NOMO-1 treated with dmso at 0.1 percent for 144 hours (cell line): ENCODE data around the gene TRABD2B.

Source experiments
- DNase-seq: peaks from one replicate; lab custom pipeline; 2025; ENCODE audit not compliant: unreplicated experiment; lab: John Stamatoyannopoulos, UW

Gene TRABD2B

DNA sequence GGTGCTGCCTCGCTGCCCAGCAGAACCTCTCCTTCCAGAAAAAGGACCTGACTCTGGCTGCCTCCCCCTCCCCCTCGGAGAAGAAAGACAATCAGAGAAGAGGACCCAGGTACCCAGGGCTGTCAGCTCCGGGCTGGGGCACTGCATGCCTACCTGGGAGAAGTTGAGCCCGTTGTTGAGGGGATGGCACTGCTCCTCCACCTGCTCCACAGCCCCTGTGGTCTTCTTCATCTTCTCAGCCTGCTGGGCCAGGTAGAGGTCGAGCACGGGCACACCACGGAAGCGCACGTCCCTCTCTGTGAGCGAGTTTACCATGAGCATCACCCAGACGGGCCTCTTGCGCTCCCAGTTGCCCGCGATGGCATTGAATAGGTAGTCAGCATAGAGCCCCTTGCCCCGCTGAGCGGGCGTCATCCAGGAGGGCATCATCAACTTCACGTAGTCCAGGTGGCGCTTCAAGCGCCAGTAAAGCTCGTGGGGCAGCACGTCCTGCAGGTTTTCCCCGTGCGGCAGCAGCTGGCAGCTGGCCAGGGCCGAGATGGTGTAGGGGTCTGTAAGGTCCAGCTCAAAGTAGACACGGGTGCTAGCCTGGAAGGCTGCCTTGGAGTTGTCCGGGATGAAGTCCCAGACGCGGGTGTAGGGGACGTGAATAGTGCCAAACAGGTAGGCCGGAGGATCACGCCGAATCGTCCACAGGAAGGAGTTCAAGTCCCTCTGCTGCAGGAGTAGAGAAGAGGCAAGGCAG lies 3.1 kb downstream of the TRABD2B start:
- no peak for DNase-seq

DNA sequence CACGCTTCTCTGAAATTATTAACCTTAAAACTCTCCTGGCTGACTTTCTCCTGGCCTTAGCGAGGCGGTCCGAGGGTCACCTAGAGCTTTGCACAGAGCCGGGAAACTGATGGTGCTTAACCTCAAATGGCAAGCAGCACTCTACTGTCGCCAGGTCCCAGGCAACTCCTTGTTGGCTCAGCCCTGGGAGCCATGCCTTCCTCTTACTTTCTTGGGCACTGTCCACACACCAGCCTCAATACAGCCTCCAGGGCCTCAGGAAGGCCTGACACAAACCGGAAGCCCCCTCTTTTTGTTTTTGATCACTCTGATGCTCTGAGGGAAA lies 3.8 kb downstream of the TRABD2B start:
- DNase-seq, result no peak

DNA sequence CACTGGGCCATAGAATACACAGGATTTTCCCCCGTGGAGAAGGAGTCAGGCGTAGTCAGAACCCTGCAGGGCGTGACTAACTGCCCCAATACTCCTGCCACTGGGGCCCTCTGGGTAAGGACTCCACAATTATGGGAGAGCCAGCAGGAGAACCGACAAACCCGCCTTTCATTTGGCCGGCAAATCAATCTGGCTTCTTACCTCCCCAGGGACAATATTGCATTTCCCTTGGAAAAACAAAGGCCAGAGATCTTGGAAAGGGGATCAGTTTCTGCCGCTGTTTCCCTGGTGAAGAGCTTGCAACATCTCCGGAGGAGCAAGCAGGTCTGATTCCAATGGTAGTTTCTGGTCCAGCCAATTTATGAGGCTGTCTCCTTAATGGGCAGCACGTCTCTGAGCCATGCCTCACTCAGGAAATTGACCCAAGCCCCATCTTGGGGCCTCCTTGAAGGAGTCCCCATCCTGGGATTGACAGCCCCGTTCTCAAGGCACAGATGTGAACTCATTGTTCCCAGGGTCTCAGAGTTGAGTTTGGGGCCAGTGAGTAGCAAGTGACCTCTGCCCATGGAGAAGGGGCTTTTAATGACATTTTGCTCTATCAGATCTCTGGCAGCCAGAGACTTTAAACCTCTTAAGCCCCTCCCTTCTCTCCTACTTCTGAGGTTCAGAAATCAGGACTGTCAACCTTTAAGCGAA lies 4.3 kb downstream of the TRABD2B start:
- DNase-seq, result no peak

DNA sequence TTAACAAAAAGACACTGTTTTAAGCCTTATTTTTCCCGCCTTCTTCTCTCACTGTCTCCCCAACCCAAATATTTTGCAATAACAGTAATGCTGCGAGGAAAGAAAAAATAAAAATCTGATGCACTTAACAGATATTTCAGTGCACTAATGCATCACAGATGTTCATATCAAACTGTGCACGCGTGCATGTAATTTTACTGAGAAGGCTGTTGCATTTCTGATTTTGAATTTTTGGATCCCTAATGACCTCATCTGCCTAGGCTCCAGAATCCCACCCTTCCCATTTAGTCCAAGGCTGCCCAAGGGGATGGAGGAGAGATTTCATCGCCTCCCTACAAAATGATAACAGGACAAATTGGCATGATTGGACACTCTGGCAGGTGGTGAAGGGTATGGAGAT lies 5.5 kb downstream of the TRABD2B start:
- no peak for DNase-seq

DNA sequence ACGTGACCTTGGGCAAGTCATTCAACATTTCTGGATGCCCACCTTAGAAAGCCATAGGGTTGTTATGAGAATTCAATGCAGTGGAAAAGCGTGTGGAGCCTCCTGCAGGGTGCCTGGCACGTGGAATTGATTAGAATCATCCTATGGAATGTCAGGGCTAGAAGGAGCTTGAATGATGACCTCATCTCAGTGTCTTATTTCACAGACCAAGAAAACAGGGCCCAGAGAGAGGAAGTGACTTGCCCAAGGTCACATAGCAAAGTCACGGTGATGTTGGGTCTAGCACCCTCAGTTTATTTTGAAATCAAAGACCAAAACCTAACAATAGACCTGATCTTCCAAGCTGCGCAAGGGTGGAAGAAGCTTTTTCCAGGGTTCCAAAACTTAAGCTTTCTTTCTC lies 6.0 kb downstream of the TRABD2B start:
- DNase-seq, result no peak

DNA sequence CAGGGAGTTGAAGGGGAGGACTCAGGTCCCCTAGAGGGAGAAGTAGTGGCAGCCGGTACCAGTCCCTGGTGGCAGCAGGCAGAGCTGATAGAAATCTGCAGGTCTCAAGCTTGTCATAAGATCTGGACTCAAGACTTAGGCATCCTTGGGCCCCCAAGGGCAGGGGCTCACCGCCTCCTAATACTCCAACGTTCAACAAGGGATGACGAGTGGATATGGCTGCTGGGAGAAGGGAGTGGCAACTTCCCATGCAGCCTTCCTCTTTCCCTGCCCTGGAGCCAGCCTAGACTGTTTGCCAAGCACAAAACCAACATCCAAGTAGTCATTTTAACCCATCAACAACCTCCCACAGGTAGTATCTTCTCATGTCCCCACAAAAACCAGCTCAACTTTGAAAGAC lies 6.9 kb downstream of the TRABD2B start:
- no peak for DNase-seq

DNA sequence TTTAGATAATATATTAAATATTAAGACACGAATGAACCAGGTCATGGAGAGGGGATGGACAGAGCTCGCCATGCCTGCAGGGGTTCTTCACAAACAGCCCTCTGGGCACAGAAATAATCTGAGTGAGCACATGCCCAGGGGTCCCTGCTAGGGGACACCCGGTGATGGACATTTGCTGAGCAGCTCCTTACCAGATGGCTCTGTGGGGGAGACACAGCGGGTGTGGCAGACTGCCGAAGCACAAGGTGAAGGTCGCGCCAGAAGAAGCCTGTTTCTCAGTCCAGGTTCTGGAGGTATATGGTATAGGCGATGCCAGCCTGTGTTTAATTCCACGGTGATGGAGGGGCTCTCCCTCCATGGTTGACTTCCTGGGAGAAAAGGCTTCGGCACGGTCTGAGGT lies 9.6 kb downstream of the TRABD2B start:
- no peak for DNase-seq

DNA sequence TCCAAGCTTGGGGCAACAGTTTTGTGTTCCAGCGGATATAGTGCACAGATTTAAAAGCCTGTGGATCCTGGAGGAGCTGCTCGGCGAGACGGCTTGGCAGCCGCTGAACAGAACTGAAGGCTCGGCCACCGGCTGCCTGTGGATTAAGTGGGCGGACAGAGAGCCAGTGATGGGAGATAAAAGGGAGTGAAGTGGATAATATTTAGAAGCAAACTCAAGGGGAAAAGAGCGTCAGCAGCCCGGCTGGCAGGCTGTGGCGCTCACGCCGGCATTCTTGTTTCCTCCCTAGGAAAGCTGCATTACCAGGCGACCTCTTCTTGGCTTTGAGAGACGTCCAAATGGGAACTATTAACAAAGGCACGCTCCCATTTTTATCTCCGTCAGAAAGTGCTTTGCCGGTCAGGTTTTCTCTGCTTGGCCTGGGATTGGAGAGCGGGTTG lies 10.4 kb downstream of the TRABD2B start:
- no peak for DNase-seq

DNA sequence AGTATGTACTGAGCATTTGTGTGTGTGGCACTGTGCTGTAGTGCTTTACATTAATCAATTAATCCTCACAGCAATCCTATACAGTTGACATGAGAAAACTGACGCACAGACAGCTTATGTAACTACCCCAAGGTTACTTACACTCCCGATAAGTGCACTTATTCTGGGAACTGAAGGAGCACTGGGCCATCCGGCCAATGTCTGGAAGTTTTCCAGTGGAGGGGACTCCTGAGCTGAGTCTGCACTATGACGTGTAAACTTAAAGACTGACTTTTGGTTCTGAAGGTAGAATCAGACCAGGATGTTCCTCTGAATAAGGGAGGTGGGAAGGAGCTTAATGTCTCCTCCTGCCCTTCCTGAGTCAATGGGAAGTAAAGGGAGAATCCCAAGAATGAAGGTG lies 12.2 kb downstream of the TRABD2B start:
- DNase-seq, result no peak

DNA sequence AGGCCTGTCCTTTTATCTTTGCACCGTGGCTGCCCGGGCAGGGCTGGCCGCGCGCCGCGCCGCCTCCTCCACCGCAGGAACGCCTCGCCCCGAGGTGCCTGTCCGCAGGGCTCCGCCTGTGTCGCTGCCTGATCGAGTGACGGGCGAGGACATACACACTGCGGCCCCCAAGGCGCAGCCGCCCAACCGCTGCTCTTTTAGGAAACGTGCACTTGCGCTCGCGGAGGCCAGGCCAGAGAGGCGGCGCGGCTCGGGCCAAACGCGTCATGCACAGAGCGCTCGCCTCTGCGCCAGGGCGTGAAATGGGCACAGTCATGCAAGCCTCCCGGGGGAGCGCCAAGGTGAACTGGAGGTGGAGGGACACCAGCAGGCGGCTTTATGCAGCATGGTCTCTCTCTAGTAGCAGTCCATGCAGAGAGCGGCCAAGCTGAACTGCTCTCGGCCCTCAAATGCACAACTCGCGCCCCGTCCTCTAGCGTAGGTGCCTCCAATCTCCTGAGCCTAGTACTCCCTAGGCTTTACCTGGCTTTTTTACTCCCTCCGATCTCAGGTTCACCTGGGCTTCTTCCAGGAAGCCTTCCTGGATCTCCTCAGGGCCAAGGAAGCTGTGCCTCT lies 12.9 kb downstream of the TRABD2B start:
- DNase-seq, result no peak

DNA sequence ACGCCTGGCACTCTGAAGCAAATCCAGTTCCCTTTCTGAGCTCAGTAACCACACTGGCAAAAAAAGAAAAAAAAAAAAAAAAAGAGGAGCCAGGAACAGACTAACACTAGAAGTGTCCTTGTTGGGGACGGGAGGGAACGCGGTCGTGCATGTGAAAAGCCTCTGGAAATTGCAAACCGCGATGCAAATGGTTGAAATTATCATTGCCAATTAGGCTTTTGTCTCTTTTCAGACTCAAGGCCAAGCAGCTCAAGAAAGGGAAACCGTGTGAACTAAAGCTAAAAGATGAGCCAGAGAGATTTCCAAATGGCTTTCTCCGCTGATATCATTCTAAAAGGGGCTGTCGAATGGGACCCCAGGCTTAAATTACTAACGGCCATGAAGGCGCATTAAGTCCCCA lies 13.5 kb downstream of the TRABD2B start:
- no peak for DNase-seq

DNA sequence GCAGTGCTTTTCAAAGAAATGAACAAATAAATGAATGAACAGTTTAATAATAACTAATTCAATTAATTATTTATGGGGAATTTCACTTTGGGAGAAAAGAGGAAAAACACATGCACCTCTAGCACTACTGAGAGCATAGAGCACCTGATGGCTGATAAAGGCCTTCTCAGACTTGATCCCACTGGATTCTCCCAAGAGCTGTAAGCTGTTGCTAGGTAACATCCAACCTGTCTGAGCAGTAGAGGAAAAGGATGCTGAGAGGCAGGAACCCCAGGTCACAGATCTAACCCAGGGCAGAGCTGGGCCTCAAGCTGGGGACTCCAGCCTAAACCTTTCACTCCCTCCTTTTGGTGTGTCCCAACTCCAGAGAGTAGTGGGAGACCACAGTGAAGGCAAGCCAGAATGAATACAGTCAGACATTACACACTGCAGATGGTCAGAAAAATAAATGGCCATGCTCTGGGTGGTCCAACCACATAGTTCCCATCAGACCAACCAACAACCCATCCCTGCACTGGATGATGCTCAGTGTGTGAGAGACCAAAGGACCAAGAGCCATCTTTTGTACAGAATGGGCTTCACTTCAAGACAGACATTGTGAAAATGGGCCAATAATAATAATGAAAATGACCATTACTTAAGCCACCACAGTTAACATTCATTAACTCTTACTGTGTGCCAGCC lies 15.4 kb downstream of the TRABD2B start:
- no peak for DNase-seq

DNA sequence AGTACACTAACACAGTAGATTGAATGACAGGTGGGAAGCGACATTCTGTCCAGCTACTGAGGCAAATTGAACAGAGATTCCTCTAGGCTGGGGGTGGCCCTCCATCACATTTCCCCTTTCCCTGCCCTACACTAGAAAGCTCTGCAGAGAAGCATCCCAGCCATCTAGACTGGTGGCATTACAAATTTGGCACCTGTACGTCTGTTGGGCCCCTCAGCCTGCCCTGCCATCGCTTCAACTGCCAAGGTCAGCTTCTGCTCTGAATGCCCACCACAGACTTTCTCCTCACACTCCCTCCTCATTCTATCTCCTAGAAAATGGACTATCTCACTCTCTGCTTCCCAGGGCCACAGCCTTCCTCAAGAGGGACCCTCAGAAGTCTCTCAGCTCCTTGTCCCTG lies 16.7 kb downstream of the TRABD2B start:
- no peak for DNase-seq

DNA sequence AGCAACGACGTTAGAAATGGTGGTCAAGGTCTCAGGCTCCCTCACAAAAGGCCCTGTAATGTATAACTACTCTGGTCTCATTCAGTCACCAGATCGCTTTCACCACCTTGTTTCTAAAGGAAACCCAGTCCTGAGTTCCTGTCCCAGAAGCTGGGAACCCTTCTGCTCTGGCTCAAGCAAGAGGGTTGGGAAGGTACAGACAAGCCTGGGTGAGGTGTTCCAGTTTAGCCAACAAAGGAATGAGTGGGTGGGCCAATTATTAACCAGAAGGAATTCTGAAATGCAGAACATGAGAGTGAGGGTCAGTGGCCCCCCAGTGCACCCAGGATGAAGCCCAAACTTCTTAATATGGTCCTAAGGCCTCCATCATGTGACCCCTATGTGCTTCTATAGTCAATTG lies 17.5 kb downstream of the TRABD2B start:
- no peak for DNase-seq

DNA sequence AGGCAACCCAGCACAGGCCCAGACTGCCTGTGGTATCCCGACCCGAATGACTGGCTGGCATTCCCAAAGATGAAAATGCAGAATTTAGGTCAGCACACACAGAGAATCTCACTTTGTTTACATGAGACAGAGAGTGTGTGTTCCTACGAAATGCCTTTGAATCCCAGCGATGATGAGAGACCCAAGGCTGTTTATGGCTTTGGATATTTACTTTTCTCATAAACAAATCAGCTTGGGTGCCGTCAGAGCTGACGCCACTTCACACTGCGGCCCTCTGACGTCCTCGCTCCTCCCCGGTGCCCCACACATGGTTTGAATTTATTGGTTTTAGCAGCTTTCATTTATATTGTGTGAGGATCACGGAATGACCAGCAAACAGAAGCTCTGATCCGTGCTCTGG lies 18.7 kb downstream of the TRABD2B start:
- no peak for DNase-seq

DNA sequence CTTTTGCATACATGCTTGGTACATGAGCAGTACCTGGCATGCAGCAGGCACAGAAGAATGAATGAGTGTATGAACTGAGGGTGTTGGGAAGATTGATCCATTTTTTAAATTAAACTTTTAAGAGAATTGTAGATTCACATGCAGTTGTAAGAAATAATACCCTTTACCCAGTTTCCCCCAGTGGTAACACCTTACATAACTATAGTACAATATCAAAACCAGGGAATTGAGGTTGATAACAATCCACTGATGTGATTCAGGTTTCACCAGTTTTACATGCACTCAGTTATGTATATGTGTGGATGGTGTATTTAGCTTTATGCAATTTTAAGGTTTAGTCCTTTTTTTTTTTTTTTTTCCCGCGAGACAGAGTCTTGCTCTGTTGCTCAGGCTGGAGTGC lies 20.5 kb downstream of the TRABD2B start:
- DNase-seq, result no peak

DNA sequence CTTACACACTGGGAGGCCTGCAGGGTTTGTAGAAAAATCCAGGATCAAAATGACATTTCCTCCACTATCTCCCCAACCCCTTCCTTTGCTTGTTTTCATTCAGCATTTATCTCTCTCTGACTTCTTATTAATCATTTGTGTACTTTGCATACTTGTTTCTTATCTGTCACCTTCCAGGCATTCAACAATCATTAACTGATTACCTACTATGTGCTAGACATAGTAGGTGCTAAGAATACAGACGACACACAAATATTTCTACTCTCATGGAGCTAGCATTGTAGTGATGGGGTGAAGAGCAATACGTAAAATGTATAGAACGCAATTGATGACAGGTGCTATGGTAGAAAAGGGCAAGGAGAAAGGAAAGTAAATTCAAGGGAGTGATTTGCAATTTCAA lies 20.9 kb downstream of the TRABD2B start:
- DNase-seq, result no peak

DNA sequence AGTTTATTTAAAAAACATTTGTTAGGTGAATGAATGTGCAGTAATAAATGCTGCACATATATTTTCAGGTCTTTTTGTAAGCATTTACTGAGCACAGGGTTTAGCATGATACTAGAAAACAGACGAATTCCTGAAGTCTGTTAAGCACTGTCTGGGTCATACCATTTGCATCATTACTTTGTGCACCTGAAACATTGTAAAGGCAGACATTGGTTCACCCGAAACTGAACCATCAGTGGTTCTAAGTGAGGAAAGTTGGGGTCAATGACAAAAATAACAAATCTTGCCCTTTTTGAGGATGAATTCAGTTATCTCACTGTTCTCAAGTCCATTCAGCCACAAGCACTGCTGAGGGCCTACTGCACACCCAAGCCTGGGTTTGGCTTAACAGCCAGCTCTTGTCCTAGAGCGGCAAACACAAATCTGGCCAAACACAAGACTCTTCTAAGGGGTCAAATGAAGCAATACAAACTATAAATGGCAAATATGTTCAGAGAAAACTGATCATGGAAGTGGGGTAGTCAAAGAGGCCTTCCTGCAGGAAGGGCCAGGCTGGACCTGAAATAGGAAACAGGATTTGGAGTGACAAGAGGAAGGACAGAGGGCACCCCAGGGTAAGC lies 21.8 kb downstream of the TRABD2B start:
- no peak for DNase-seq

DNA sequence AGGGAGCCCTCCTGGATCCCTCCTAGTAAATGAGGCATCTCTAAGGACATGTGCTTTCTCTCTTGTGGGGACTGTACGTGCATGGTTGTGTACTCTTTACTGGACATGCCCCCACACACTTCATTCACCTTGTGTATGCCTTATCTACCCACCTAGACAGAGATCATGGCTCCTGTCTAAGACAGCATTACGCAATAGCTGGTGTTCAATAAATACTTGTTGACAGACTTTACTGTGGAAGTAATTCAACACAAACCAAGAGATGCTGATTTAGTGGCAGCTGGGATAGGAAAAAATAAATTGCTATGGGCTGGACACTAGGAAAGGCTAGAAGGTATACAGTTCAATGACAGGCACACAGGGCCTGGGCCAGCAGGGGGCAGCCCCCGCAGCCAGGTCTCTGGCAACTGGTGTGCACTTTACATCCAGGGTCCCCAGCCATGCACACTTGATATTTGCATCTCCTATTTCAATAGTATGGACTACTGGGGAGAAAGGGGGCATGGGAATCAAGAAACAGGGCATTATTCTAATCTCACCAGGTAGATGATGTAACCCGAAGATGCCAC lies 24.2 kb downstream of the TRABD2B start:
- no peak for DNase-seq

DNA sequence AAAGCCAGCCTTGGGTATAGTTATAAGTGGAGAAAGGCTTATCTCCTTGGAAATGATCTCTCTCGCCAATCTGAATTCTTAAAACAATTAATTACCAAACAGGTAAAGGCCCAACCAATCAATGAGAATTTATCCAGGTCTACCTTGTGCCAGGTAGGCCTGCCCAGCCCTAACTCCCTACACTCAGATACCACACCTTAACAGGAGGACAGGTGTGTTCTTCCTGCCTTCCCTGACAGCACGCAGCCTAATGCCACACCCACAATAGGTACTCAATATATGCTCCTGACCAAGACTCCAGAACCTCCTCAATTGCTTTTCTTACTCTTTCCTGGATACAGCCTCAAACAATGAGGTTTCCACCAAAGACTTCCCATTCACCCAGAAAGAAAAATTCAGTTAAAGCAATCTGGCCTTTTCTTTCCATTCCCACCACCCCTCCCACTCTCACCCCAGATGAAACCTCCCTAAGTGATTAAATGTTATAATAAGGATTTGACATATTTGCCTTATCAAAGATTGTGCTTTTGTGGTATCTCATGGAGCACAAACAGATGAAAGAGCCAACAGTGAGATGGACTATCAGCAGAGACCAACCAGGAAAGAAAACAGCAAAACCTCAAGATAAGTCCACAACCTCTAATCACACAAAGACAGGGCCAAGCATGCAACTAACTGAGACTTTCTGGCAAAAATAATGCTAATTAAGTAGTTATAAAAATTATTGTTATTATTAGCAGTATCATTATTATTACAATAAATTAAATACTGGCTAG lies 25.6 kb downstream of the TRABD2B start:
- no peak for DNase-seq
